IPS-18a (cell line): ENCODE results near the gene MKNK2.
A peak's percentile ranks its signal among the peaks of the same experiment; 100 is the strongest.
"Not testable (repeated sequence)": the region's sequence is repeated elsewhere in the genome, so short reads cannot be mapped to it uniquely, and the experiment has no call there.

Experiments
- H3K27ac ChIP-seq: one replicate; pipeline ENCODE4 v1.5.1; 2013; ENCODE audit warnings: low read length
- H3K27me3 ChIP-seq: one replicate; pipeline ENCODE4 v1.6.1; 2013; ENCODE audit warnings: mild to moderate bottlenecking, low read length; ENCODE audit not compliant: control insufficient read depth, insufficient read depth
- H3K36me3 ChIP-seq: one replicate; pipeline ENCODE4 v1.6.1; 2013; ENCODE audit warnings: low read depth, low read length; ENCODE audit not compliant: control insufficient read depth
- H3K4me1 ChIP-seq: one replicate; pipeline ENCODE4 v1.6.1; 2013; ENCODE audit warnings: low read depth, low read length; ENCODE audit not compliant: control insufficient read depth
- H3K4me3 ChIP-seq: one replicate; pipeline ENCODE4 v1.5.1; 2013; ENCODE audit warnings: low read length
- H3K9ac ChIP-seq: one replicate; pipeline ENCODE4 v1.6.1; 2013; ENCODE audit warnings: mild to moderate bottlenecking, low read length, moderate library complexity
- H3K9me3 ChIP-seq: one replicate; pipeline ENCODE4 v1.6.1; 2013; ENCODE audit warnings: low read depth, low read length; ENCODE audit not compliant: control insufficient read depth

Gene MKNK2

GRCh38 chr19:2050991-2051772 lies at the start of gene MKNK2:
TSS of gene MKNK2 (minus strand) at chr19:2051244. CDS start at chr19:2050851, 393 bp downstream.
- Histone ChIP-seq H3K4me1 (no peaks in the 10 kb centered on the region), H3K27ac (no peak within 1 kb of the TSS), H3K27me3 (no peaks in the 10 kb centered on the region), H3K9me3 (no peaks in the 10 kb centered on the region), H3K4me3 (peak within 1 kb of the TSS; percentile 73), H3K36me3 (no peaks in the 10 kb centered on the region), H3K9ac (peak within 1 kb of the TSS; percentile 47)

DNA sequence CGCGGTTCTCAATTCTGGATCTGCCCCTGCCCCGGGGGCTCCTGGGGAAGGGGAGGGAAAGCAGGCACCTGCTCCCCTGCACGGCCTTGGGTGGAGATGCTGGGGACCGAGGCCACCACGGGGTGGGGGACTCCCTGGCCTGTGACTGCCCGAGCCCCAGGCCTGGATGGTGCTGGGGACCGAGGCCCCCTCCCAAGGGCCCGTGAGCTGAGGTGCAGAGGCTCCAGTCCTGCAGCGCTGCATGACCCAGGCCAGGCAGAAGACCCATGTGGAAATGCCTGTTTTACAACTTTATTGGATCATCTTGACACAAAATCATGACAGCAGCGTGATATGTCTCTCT lies 49.6 kb upstream of the MKNK2 start:
- no peak overlapping the region for H3K27ac ChIP-seq
- H3K9ac ChIP-seq: no peak overlapping the region
- no peaks in the 10 kb centered on the region for H3K9me3 ChIP-seq
- peaks cover 3% of the 10 kb centered on the region for H3K4me1 ChIP-seq
- peaks cover 31% of the 10 kb centered on the region for H3K36me3 ChIP-seq
- no peak overlapping the region for H3K4me3 ChIP-seq
- no peaks in the 10 kb centered on the region for H3K27me3 ChIP-seq

GRCh38 chr19:2099937-2100718 lies 49.1 kb upstream of the MKNK2 start:
- Histone ChIP-seq H3K9ac (no peak overlapping the region), H3K9me3 (no peaks in the 10 kb centered on the region), H3K36me3 (peaks cover 31% of the 10 kb centered on the region), H3K4me1 (peaks cover 3% of the 10 kb centered on the region), H3K27me3 (no peaks in the 10 kb centered on the region), H3K4me3 (no peak overlapping the region), H3K27ac (no peak overlapping the region)

GRCh38 chr19:2099054-2099501 lies 48.0 kb upstream of the MKNK2 start:
- H3K9ac ChIP-seq: no peak overlapping the region
- H3K27me3 ChIP-seq: no peaks in the 10 kb centered on the region
- peaks cover 31% of the 10 kb centered on the region for H3K36me3 ChIP-seq
- H3K27ac ChIP-seq: no peak overlapping the region
- H3K9me3 ChIP-seq: no peaks in the 10 kb centered on the region
- peaks cover 3% of the 10 kb centered on the region for H3K4me1 ChIP-seq
- H3K4me3 ChIP-seq: no peak overlapping the region

- H3K4me1 ChIP-seq: peaks cover 3% of the 10 kb centered on the region
- peaks cover 25% of the 10 kb centered on the region for H3K36me3 ChIP-seq
- H3K9ac ChIP-seq: no peak overlapping the region
- no peak overlapping the region for H3K27ac ChIP-seq
- no peak overlapping the region for H3K4me3 ChIP-seq
- H3K9me3 ChIP-seq: no peaks in the 10 kb centered on the region
- H3K27me3 ChIP-seq: no peaks in the 10 kb centered on the region
Observed at GRCh38 chr19:2097886-2098327, 46.9 kb upstream of the MKNK2 start.

DNA sequence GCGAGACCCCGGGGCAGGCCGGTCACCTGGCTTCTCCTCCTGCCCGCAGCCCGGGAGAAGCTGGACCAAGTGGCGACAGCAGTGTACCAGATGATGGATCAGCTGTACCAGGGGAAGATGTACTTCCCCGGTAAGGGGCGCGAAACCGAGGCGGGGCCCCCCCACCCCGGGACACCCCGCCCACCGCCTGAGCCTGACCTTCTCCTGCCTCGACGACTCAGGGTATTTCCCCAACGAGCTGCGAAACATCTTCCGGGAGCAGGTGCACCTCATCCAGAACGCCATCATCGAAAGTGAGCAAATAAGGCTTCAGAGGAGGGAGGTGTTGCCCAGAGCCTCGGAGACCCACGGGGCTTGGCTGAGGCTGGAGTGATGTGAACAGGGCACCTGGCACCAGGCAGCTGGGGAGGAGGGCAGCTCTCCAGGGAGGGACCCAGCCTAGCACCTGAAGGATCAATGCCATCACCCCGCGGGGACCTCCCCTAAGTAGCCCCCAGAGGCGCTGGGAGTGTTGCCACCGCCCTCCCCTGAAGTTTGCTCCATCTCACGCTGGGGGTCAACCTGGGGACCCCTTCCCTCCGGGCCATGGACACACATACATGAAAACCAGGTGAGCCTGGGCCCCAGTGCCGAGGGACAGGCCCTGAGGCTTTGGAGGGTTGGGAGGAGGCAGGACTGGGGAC lies 46.3 kb upstream of the MKNK2 start:
- Histone ChIP-seq H3K27me3 (no peaks in the 10 kb centered on the region), H3K4me1 (peaks cover 3% of the 10 kb centered on the region), H3K27ac (no peak overlapping the region), H3K36me3 (peaks cover 25% of the 10 kb centered on the region), H3K9me3 (no peaks in the 10 kb centered on the region), H3K4me3 (peak overlapping the region; percentile 57), H3K9ac (no peak overlapping the region)

- no peaks in the 10 kb centered on the region for H3K27me3 ChIP-seq
- H3K9ac ChIP-seq: peak within 1 kb of the TSS; percentile 32
- no peak within 1 kb of the TSS for H3K27ac ChIP-seq
- H3K36me3 ChIP-seq: peaks cover 20% of the 10 kb centered on the region
- H3K4me3 ChIP-seq: peak within 1 kb of the TSS; percentile 57
- peaks cover 3% of the 10 kb centered on the region for H3K4me1 ChIP-seq
- no peaks in the 10 kb centered on the region for H3K9me3 ChIP-seq
Observed at GRCh38 chr19:2096480-2097202, 45.6 kb upstream of the MKNK2 start, which contains the start of gene IZUMO4. TSS of gene IZUMO4 (plus strand) at chr19:2096915. CDS start at chr19:2096946, 31 bp downstream.

DNA sequence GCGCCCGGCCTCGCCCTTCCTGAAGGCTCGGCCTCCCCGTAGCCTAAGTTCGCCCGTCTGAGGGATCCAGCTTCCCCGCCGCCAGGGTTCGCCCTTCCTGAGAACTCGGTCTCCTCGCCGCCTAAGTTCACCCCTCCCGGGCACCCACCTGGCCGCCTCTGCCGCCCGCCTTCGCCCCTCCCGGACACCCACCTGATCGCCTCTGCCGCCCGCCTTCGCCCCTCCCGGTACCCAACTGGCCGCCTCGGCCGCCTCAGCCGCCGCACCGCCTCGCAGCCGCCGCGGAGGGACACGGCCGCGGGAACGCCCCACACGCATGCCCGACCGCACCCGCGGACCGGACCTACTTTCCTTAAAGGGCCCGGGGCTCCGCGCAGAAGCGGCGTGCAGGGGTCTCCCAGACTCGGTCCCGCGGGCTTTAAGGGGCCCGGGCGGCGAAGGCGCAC lies 45.0 kb upstream of the MKNK2 start, which contains the start of gene MOB3A:
Gene MOB3A (minus strand): TSS at position 293 of the 446 bp plus-strand sequence. CDS start 17,766 bp downstream, outside the sequence.
- Histone ChIP-seq H3K27ac (no peak within 1 kb of the TSS), H3K4me3 (peak within 1 kb of the TSS; percentile 57), H3K9ac (peak within 1 kb of the TSS; percentile 32), H3K27me3 (no peaks in the 10 kb centered on the region), H3K9me3 (no peaks in the 10 kb centered on the region), H3K36me3 (peaks cover 14% of the 10 kb centered on the region), H3K4me1 (peaks cover 3% of the 10 kb centered on the region)

DNA sequence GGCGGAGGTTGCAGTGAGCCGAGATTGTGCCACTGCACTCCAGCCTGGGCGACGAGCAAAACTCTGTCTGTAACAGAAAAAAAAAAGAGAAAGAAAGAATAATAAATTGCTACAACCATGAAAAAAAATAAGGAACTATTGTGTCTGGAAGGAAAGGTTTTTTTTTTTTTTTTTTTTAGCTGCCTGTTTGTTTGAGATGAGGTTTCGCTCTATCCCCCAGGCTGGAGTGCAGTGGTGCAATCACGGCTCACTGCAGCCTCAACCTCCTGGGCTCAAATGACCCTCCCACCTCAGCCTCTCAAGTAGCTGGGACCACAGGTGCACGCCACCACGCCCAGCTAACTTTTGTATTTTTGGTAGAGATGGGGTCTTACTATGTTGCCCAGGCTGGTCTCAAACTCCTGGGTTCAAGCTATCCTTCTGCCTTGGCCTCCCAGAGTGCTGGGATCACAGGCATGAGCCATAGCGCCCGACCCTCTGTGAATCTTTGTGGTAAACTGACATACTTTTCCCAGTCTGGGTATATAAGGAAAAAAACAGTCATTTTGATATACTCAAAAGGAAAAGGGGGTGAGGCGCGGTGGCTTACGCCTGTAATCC lies 41.0 kb upstream of the MKNK2 start:
- H3K27me3 ChIP-seq, H3K4me1 ChIP-seq, H3K9ac ChIP-seq, H3K4me3 ChIP-seq, H3K27ac ChIP-seq, H3K36me3 ChIP-seq, H3K9me3 ChIP-seq: not testable (repeated sequence)

- no peaks in the 10 kb centered on the region for H3K36me3 ChIP-seq
- no peak overlapping the region for H3K9ac ChIP-seq
- no peak overlapping the region for H3K27ac ChIP-seq
- H3K9me3 ChIP-seq: no peaks in the 10 kb centered on the region
- no peaks in the 10 kb centered on the region for H3K27me3 ChIP-seq
- no peaks in the 10 kb centered on the region for H3K4me1 ChIP-seq
- no peak overlapping the region for H3K4me3 ChIP-seq
Observed at GRCh38 chr19:2089727-2090053, 38.6 kb upstream of the MKNK2 start.
